Lower leg skin (tissue), 4 donors: ENCODE results near the gene MXRA7. TPM values are rescaled to one million over a fixed set of nuclear protein-coding genes. Genes with fewer than 3 reads are reported as not detected.
A peak's percentile ranks its signal among the peaks of the same experiment; 100 is the strongest.
"Not testable (repeated sequence)": the region's sequence is repeated elsewhere in the genome, so short reads cannot be mapped to it uniquely, and the experiment has no call there.

Experiments used
- DNase-seq, 2 donors: peaks; one replicate each; pipeline ENCODE4 v3.0.0-alpha.2; 2019; ENCODE audit warnings: low spot score in 2 of 2
- H3K4me3 ChIP-seq: fragments of 200-600 bp; sonication (generic); 2 replicates; pipeline ENCODE4 v1.5.1; 2017; ENCODE audit warnings: mild to moderate bottlenecking, low read depth; ENCODE audit not compliant: poor library complexity, severe bottlenecking
- POLR2A ChIP-seq, 2 donors: fragments of 450-650 bp; IDR thresholded peaks; one replicate each; pipeline ENCODE4 v1.6.1; 2016 to 2017; ENCODE audit warnings: antibody characterized with exemption in 2 of 2, mild to moderate bottlenecking in 1 of 2, moderate library complexity in 1 of 2
- WGBS, 2 donors: methylation state at CpG; one replicate each; pipeline ENCODE4 v1.1.5; 2018; 5-methylcytosine and 5-hydroxymethylcytosine counted together
- intact Hi-C: fragments of 100-400 bp; cut with DNase I; formaldehyde crosslinking; loops from one replicate; pipeline ENCODE4 v1.15.0; 2023; ENCODE audit warnings: low total_unique reads
- total RNA-seq, 4 donors: library from RNA; depleted of rRNA; stranded (reverse); fragments of >200 nt; gene quantifications; one replicate each; pipeline ENCODE4 v1.1.0, GENCODE V29; 2016
- TF ChIP-seq, protein P1 (sequence below), 3 donors: fragments of 450-650 bp; IDR thresholded peaks; one replicate each; pipeline ENCODE4 v1.5.1; 2016; ENCODE audit warnings: antibody characterized with exemption in 3 of 3, mild to moderate bottlenecking in 3 of 3, moderate library complexity in 2 of 3

MXRA7 gene
- total RNA-seq, 4 donors from 2014 or later: 31.6 to 97.4 (median 47.1) TPM

DNA sequence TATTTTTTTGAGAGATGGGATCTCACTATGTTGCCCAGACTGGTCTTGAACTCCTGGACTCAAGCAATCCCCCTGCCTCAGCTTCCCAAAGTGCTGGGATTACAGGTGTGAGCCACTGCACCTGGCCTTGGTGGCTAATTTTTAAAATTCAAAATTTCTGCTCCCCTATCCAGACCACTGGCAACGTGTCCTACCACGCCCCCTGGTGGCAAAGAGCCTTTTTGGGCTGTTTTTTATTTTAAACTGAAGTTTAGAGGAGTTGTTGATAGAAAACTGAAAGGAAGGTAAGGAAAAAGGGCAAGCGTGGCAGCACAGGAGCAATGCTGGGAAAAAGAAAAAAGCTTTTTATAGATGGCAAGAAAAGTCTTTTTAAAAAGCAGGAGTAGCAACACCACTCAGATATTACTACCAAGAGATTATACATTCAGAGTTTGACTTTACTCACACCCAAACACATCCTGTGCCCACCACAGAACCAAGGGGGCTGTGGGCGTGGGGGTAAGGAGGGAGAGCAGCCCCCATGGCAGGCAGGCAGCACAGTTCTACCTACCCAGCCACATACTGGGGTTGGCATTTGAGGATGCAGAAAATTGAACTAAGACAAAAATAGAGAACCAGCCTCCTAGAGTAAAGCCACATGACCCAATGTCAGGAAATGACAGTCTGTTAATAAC lies 4.2 kb upstream of the MXRA7 start:
- intact Hi-C loops: no loop called here
- WGBS, 2 donors: 22 to 23% methylated on average over 4 of the region's 4 CpGs
- no peak overlapping the region for H3K4me3 ChIP-seq
- TF ChIP-seq POLR2A (IDR thresholded peaks at IDR 0.05): no peak
- TF ChIP-seq, protein P1, sequence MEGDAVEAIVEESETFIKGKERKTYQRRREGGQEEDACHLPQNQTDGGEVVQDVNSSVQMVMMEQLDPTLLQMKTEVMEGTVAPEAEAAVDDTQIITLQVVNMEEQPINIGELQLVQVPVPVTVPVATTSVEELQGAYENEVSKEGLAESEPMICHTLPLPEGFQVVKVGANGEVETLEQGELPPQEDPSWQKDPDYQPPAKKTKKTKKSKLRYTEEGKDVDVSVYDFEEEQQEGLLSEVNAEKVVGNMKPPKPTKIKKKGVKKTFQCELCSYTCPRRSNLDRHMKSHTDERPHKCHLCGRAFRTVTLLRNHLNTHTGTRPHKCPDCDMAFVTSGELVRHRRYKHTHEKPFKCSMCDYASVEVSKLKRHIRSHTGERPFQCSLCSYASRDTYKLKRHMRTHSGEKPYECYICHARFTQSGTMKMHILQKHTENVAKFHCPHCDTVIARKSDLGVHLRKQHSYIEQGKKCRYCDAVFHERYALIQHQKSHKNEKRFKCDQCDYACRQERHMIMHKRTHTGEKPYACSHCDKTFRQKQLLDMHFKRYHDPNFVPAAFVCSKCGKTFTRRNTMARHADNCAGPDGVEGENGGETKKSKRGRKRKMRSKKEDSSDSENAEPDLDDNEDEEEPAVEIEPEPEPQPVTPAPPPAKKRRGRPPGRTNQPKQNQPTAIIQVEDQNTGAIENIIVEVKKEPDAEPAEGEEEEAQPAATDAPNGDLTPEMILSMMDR (IDR thresholded peaks at IDR 0.05): peak in 1 of 3 donors; percentile 7
- peak in 1 of 2 donors; percentile 94 for DNase-seq

- TF ChIP-seq, protein P1 (IDR thresholded peaks at IDR 0.05): no peak
- no peak for TF ChIP-seq POLR2A (IDR thresholded peaks at IDR 0.05)
- H3K4me3 ChIP-seq: no peak overlapping the region
- intact Hi-C loops: no loop called here
- 83 to 84% methylated on average over 5 of the region's 5 CpGs for WGBS, 2 donors
- no peak for DNase-seq
These were observed 3.6 kb upstream of the MXRA7 start for GRCh38 chr17:76714336-76714735.

- no peak for DNase-seq
- intact Hi-C loops: no loop called here
- no peak overlapping the region for H3K4me3 ChIP-seq
- TF ChIP-seq, protein P1 (IDR thresholded peaks at IDR 0.05): no peak
- no peak for TF ChIP-seq POLR2A (IDR thresholded peaks at IDR 0.05)
- WGBS, 2 donors: 92 to 93% methylated on average over 7 of the region's 7 CpGs
These were observed 3.0 kb upstream of the MXRA7 start for GRCh38 chr17:76713765-76714164.

DNA sequence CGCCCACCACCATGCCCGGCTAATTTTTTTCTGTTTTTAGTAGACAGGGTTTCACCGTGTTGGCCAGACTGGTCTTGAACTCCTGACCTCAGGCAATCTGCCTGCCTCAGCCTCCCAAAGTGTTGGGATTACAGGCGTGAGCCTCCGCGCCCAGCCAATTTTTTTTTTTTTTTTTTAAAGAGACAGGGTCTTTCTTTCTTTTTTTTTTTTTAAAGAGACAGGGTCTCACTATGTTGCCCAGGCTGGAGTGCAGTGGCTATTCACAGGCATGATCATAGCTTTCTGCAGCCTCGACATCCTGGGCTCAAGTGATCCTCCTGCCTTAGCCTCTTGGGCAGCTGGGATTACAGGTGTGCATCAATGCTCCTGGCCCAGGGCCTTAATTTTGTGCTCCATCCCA lies 1.6 kb upstream of the MXRA7 start:
- DNase-seq, H3K4me3 ChIP-seq, intact Hi-C loops: not testable (repeated sequence)
- WGBS, 2 donors: 65 to 77% methylated on average over 7 of the region's 7 CpGs

GRCh38 chr17:76709951-76710862 lies 558 bp downstream of the MXRA7 start:
- intact Hi-C loops, DNase-seq: not testable (repeated sequence)
- 4 to 8% methylated on average over 17 to 33 of the region's 79 CpGs for WGBS, 2 donors
- peak overlapping the region; percentile 61 for H3K4me3 ChIP-seq

DNA sequence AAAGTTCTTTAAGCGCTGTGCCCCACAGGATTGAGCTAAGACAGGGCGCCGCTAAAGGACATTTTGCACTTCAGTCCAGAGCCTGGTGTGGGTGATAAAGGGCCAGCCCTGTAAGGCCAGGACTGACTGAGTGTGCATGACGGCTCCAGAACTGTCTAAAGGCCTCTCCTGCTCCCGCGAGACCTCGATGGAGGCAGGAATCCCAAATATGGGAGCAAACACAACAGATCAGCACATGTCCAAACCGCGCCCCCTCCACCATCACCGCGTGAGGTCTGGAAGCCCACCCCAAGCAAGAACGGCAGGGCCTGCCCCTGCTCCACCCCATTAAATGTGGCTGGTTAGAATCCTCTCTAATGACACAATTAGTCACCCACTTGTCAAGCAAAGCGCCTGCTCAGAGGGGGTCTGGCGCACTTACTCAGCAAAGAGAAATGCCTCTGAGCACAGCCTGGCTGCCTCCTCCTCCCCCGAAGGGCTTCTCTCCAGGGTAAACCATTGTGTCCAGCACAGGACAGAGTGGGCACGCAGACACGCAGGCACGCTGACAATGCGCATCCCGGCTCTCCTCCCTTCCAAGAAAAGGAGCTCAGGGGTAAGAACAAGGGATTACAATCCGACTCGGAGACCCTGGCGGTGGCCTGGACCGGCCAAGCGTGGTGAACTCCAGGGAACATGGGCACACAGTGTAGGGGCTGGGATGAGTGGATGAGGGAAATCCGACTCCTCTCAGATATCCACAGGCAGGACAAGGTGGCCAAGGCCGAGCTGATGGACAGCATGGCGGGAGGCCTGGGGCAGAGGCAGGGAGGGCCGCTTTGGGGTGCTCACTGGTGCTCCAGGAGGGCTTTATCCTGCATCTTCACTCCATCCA lies 1.5 kb downstream of the MXRA7 start:
- intact Hi-C loops: no loop called here
- H3K4me3 ChIP-seq: no peak overlapping the region
- peak; percentile 82 to 95 for DNase-seq
- 39 to 46% methylated on average over 28 of the region's 29 CpGs for WGBS, 2 donors
- TF ChIP-seq, protein P1 (IDR thresholded peaks at IDR 0.05): no peak
- TF ChIP-seq POLR2A (IDR thresholded peaks at IDR 0.05): no peak
